SJSA1 (cell line): ENCODE results near the gene QRFP. TPM values are rescaled to one million over a fixed set of nuclear protein-coding genes. Genes with fewer than 3 reads are reported as not detected.

Source experiments
- DNase-seq, 2 experiments: peaks; one replicate each; pipeline ENCODE4 v3.0.0-alpha.2; 2015 to 2020; ENCODE audit warnings: low spot score in 2 of 2, low read depth in 1 of 2
- H3K27ac ChIP-seq: fragments of 250-450 bp; sonication (Bioruptor Pico); 2 replicates; pipeline ENCODE4 v1.5.1; 2020; ENCODE audit warnings: mild to moderate bottlenecking, moderate library complexity
- H3K27me3 ChIP-seq: fragments of 250-450 bp; sonication (Bioruptor Pico); replicated peaks from 2 replicates; pipeline ENCODE4 v1.5.1; 2020; ENCODE audit warnings: mild to moderate bottlenecking, moderate library complexity
- H3K36me3 ChIP-seq: fragments of 250-450 bp; sonication (Bioruptor Pico); 2 replicates; pipeline ENCODE4 v1.5.1; 2020; ENCODE audit warnings: mild to moderate bottlenecking
- H3K4me1 ChIP-seq: fragments of 250-450 bp; sonication (Bioruptor Pico); replicated peaks from 2 replicates; pipeline ENCODE4 v1.6.1; 2021; ENCODE audit warnings: mild to moderate bottlenecking
- H3K4me3 ChIP-seq: fragments of 250-450 bp; sonication (Bioruptor Pico); 2 replicates; pipeline ENCODE4 v1.5.1; 2020; ENCODE audit warnings: mild to moderate bottlenecking
- H3K9me3 ChIP-seq: fragments of 250-450 bp; sonication (Bioruptor Pico); replicated peaks from 2 replicates; pipeline ENCODE4 v1.5.1; 2020; ENCODE audit warnings: mild to moderate bottlenecking
- total RNA-seq: library from RNA; depleted of rRNA; stranded (reverse); fragments of >200 nt; shearing (Covaris generic); gene quantifications from 2 replicates; pipeline ENCODE4 v1.2.3, GENCODE V29; 2014

Gene QRFP
- total RNA-seq, 1 experiment from 2014 or later, result not detected

DNA sequence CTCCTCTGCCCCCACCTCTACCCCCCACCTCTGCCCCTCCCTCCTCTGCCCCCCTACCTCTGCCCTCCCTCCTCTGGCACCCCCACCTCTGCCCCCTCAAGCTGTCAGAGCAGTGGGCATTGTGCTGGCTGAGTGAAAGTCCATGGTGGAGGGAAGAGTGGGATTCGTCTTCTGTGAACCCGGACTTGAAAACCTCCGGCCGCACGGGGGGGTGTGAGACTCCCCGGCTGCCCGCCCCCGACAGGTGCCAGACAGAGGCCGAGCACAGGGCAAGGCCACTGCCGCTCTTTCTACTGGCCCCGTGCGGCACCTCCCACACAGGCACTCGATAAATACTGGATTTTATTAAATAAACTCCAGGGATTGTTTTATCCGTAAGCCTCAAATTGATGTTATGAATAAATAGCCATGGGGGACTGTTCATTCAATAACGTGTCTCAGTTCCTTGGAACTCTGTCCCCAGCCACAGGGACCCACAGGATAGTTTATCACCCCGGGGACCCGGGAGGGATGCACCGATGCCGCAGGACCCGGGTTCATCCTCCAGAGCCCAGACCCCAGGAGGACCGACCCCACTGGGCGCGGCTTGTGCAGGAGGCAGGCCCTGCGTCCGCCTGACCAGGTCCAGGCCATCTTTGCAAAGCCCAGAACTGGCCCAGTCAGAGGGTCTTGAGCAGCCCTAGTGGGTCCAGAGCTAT is 2.6 kb upstream of the QRFP start:
- Histone ChIP-seq H3K4me1 (no peaks in the 10 kb centered on the region), H3K27me3 (peaks cover 39% of the 10 kb centered on the region), H3K4me3 (no peak overlapping the region), H3K9me3 (no peaks in the 10 kb centered on the region), H3K36me3 (no peaks in the 10 kb centered on the region), H3K27ac (no peak overlapping the region)
- DNase-seq, result no peak

DNA sequence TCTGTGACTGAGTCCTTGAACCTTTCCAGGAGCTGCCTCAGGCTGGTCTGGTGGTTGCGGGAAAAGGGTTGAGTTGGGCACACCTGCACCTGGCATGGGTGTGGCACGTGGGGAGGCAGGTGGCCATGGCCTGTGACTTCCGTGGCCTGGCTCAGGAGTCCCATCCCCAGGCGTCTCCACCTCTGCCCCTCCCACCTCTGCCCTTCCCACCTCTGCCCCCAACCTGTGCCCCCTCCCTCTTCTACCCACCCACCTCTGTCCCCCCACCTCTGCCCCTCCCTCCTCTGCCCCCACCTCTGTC is 1.9 kb upstream of the QRFP start:
- Histone ChIP-seq H3K27me3 (peaks cover 39% of the 10 kb centered on the region), H3K9me3 (no peaks in the 10 kb centered on the region), H3K4me1 (no peaks in the 10 kb centered on the region), H3K4me3 (no peak overlapping the region), H3K36me3 (0 out of 2 replicates have a peak, but pooled peaks cover 2% of the 10 kb centered on the region), H3K27ac (no peak overlapping the region)
- DNase-seq, result no peak

DNA sequence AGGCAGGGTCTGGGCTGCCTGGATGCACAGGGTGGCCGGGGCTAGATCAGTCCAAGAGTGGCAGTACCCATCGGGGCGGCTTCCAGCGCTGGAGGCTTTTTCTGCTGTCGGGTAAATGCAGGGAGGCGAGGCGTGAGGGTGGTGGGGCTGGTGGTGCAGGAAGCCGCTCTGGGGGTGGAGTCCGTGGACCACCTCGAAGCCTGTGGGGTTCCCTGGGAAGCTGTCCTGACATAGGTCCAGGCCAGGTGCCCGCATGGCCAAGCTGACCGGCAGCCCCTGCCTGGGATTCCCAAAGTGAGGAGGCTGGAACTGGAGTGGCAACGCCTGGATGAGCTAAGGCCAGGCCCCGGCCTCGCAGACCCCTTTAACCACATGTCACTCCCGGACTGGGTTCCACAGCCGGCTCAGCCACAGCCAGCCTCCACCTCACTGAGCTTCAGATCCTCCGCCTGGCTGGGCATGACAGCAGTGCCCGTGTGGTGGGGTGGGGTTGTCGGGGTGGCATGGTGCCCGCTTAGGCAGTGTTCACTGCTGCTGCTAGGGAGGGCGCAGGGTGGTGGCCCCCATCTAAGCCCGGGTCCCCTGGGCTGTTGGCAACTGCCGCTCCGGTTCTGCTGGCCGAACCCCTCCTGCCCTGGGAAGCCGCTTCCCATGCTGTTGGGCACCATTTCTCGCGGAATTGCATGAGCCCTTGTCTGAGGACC is 1.4 kb upstream of the QRFP start:
- H3K27ac ChIP-seq, result no peak overlapping the region
- no peak for DNase-seq
- no peak overlapping the region for H3K4me3 ChIP-seq
- peaks cover 39% of the 10 kb centered on the region for H3K27me3 ChIP-seq
- no peaks in the 10 kb centered on the region for H3K4me1 ChIP-seq
- H3K36me3 ChIP-seq, result 0 out of 2 replicates have a peak, but pooled peaks cover 2% of the 10 kb centered on the region
- H3K9me3 ChIP-seq, result no peaks in the 10 kb centered on the region

DNA sequence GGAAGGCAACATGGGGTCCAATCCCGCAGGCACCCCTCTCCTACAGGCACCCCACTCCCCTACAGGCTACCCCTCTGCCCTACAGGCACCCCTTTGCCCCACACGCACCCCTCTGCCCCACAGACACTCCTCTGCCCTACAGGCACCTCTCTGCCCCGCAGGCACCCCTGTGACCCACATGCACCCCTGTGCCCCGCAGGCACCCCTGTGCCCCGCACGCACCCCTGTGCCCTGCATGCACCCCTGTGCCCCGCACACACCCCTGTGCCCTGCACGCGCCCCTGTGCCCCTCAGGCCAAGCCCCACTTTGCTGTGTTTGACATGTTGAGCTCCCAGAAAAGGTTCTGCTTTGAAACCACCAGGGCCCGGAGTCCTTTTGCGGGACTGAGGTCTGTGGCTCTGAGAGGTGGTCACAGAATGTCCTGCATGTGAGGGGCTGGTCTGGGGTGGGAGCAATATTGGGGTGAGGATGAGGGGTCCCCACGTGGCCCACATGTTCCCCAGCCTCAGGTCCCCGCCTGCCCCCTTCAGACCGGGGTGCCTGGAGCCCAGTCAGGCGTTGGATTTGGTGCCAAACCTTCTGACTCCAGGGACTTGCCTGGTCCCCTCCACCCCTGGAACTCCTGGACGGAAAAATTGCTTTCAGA is 616 bp upstream of the QRFP start:
- Histone ChIP-seq H3K27ac (no peak overlapping the region), H3K4me1 (no peaks in the 10 kb centered on the region), H3K9me3 (no peaks in the 10 kb centered on the region)

DNA sequence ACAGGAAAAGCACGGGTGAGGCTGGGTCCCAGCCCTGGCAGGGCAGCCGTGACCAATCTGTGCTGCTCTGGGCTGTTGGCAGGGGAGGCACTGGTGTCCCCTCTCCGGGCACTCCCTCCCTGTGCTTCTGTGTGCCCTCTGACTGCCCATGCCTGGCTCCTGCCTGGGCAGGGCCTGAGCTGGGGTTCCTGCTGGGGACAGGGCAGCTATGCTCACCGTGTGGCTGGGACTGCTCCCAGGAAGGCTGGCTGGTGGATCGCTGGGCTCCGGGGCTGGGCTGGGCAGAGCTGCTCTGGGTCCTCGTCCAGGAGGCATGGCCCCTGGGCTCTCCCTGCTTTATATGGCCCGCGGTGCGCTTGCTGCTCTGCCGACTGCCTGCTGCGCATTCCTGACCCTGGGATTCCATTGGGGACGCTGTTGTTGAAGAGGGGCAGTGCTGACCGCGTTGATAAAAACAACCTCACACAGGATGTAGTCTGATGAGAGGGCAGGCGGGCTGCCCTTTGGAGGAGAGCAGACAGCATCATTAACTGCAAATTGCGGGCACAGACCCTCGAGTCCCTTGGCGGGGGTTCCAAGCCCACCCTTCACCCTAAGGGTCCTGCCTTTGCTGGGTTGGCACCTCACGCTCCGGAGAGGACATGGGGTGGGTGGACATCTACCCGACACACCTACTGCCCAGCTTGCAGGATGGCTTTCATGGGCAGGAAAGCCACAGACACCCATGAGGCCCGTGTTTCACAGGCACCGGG is 955 bp downstream of the QRFP start:
- no peaks in the 10 kb centered on the region for H3K4me1 ChIP-seq
- no peak overlapping the region for H3K27ac ChIP-seq
- H3K27me3 ChIP-seq, result peaks cover 27% of the 10 kb centered on the region
- H3K9me3 ChIP-seq, result no peaks in the 10 kb centered on the region
- no peak for DNase-seq
- peaks cover 6% of the 10 kb centered on the region; the same call in 1 of the 2 replicates for H3K36me3 ChIP-seq
- no peak overlapping the region for H3K4me3 ChIP-seq

More for the DNA sequence above, 616 bp upstream of the QRFP start:
- H3K36me3 ChIP-seq, result peaks cover 6% of the 10 kb centered on the region; the same call in 1 of the 2 replicates
- H3K4me3 ChIP-seq, result no peak overlapping the region
- peaks cover 35% of the 10 kb centered on the region for H3K27me3 ChIP-seq
- DNase-seq, result no peak

DNA sequence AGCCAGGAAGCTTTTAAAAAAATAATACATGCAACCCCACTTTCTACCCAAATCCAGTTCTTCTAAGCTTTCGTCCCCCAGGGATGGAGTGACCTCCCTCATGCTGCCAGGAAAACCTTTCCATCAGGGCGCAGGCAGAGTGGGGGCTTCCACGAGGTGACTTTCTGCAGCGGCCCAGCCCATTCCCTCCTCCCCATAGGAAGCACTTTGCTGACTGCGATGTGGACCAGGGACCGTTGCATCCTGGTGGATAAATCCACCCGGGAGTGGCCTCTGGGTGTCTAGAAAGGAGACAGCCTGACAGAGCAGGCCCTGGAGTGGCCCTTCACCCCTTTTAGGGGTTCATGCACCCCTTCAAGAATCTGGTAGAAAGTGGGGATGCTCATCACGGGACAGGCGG is 1.6 kb downstream of the QRFP start:
- Histone ChIP-seq H3K4me1 (no peaks in the 10 kb centered on the region), H3K4me3 (no peak overlapping the region), H3K27ac (no peak overlapping the region), H3K36me3 (peaks cover 9% of the 10 kb centered on the region), H3K9me3 (no peaks in the 10 kb centered on the region), H3K27me3 (peaks cover 20% of the 10 kb centered on the region)
- no peak for DNase-seq

DNA sequence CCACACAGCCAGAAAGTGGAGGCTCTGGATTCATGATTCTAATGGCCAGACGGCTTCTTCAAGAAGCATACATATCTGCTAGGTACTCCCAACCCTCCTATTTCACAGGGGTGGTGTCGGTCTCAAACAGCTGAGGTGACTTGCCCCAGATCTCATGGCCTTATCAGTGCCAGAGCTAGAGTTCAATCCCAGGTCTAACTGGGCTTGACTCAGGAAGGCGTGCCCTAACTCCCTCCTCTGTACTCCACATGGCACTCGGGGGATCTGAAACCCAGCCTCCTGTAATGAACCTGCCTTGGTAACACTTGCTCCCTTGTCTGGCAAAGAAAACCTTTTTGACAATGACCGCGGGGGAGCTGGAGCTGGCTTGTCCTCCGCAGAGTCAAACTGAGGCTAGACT is 2.1 kb downstream of the QRFP start:
- DNase-seq, result no peak
- Histone ChIP-seq H3K9me3 (no peaks in the 10 kb centered on the region), H3K27me3 (peaks cover 16% of the 10 kb centered on the region), H3K4me3 (no peak overlapping the region), H3K4me1 (no peaks in the 10 kb centered on the region), H3K27ac (no peak overlapping the region), H3K36me3 (peaks cover 13% of the 10 kb centered on the region)

DNA sequence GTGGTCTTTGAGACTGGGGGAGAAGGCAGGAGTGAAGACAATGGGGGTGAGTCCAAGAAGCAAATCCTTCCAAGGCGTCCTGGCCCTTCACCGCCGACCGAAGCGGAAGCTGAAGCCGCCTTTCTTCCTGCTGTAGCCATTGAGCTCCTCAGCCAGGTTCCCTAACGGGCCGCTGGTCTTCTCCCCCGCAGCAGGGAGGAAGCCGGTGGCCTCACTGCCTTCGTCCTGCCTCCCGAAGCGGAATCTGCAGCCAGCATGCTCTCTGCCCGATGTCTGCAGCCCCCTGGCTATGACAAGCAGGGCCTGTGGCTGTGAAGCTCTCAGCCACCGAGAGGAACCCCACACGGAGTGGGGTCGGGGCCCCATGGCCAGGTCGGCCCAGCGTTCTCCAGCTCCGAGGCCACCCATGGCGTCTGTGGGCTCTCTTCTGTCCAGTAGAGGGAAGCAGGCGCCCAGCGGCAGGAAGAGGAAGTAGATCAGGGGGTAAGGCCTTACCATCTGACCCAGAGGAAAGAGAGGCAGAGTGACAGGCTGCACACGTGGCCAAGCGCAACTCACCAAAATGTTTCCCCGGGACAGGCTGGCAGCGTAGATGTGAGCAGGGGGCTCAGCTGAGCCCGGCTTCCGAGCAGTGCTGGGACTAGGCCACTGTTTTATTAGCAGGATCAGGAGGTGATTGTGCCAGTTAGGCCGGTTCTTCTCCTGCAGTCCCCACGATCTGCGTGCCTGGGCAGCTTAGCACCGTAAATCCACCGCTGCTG is 3.1 kb downstream of the QRFP start:
- Histone ChIP-seq H3K27me3 (peaks cover 10% of the 10 kb centered on the region), H3K4me1 (no peaks in the 10 kb centered on the region), H3K36me3 (peaks cover 18% of the 10 kb centered on the region), H3K9me3 (no peaks in the 10 kb centered on the region), H3K4me3 (no peak overlapping the region), H3K27ac (no peak overlapping the region)
- no peak for DNase-seq

DNA sequence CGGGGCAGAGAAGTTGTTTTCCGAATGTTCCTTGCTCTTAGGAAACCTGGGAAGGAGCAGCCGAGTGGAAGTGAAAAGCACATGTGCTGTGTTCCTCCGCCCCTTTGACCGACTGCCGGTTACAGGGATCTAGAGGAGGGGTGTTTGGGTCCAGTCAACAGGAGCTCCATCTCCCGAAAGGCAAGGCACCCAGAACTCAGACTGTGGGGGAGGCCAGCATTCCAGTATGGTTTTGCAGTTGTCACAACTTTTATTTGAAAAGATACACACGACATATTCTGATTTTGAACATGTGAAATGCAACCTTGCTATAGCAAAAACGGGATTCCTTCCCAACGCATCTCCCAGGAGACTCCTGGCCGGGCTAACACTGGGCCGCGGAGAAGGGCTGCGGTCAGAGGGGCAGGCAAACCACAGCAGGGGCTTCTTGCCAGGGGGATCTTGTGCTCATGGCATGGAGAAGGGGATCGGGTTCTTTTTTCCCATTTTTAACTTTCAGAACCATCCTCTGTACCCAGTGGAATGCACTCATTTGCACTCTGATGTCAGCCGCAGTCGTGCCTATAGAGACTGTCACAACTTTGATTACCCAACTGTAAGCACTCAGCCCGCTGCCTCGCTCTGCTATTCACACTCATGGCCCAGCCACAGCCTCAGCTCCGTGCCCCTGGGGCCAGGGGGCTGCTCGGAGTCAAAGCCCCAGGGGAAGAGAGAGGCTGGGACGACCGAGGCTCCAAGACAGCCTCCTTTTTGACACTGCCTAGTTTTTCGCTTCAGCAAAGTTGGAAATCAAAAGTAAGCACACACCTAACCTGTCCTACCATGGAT is 3.9 kb downstream of the QRFP start:
- Histone ChIP-seq H3K4me3 (no peak overlapping the region), H3K27me3 (peaks cover 3% of the 10 kb centered on the region), H3K4me1 (no peaks in the 10 kb centered on the region), H3K9me3 (no peaks in the 10 kb centered on the region), H3K36me3 (peaks cover 27% of the 10 kb centered on the region), H3K27ac (no peak overlapping the region)
- DNase-seq, result no peak

DNA sequence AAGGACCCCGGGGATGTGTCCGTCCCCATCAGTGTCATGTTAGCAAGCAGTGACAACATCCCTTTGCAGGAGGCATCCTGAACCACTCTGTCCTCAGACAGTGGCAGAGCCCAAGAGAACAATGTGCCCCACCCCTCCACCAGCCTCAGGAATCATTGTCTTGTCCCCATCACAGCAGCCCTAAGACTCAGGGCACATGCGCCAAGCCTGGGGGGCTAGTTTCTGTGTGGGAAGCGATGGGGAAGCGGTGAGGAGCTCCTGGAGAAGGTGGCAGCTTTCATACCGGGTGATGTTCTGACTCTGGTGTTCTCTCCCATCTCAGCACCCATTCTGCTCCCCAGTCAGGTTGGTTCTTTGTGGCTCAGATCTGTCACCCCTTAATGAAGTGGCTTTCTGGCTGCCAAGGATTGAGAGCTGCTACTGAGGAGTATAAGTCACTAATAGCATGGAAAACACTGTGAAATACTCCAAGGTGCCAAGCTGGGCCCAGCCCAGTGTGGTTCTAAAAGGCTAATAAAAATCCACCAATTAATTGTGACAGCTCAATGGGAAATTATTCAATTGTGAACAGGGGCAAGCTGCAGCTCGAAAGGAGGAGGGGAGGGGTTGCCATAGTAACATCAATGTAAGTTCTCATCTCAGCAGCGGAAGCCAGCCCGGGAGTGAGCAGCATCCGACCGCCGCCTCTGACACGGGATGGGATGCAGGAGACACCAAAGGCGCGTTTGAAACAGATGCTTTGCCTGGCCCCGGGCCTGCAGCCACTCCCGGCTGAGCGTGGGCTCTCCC is 4.7 kb downstream of the QRFP start:
- DNase-seq, result no peak
- no peaks in the 10 kb centered on the region for H3K9me3 ChIP-seq
- H3K36me3 ChIP-seq, result peaks cover 35% of the 10 kb centered on the region
- H3K4me1 ChIP-seq, result no peaks in the 10 kb centered on the region
- H3K27ac ChIP-seq, result no peak overlapping the region
- H3K27me3 ChIP-seq, result no peaks in the 10 kb centered on the region
- H3K4me3 ChIP-seq, result no peak overlapping the region

DNA sequence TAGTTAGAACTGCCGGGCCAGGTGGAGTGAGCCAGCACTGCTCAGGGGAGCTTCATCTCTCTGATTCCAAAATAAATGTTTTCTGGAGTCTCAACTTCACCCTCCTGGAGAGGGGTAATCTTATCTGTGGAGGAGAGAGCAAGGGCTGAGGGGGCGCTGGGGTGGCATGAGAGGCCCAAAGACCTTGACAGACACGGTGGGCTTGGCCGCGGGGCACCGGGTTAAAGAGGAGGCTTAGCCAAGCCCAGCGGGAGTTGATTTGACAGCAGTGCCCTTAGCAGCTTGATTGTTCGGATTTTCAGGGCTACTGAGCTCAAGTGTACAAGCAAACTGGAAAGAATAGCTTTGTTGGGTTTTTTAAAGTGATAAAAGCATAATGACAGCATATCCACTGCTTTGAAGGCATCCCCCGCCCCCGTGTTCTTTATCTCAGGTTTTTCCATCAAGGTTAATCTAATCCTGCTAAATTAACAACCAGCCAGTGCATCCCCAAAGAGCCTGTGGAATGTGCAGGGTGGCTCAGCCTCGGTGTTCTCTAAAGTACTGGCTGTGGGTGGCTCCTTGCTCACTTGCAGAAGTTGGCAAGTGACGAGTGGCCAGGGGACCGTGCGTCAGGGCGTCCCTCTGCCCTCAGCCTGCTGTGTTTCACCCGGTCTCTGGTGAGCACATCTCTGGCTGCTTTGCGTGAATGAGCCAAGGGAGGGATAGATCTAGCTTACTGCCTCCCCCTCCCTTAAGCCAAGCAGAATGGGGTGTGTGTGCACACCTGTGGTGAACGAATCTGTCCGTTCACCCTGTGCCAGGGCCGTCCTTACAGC is 5.5 kb downstream of the QRFP start:
- no peaks in the 10 kb centered on the region for H3K4me1 ChIP-seq
- no peak overlapping the region for H3K4me3 ChIP-seq
- no peak overlapping the region for H3K27ac ChIP-seq
- DNase-seq, result no peak
- H3K36me3 ChIP-seq, result peaks cover 43% of the 10 kb centered on the region
- no peaks in the 10 kb centered on the region for H3K27me3 ChIP-seq
- no peaks in the 10 kb centered on the region for H3K9me3 ChIP-seq
